Globus pallidus (tissue), 1 donor: ENCODE results near the gene TMEM240.
"Not testable (repeated sequence)": the region's sequence is repeated elsewhere in the genome, so short reads cannot be mapped to it uniquely, and the experiment has no call there.

Experiments
- DNase-seq: peaks from one replicate; pipeline ENCODE4 v3.0.0-alpha.2; 2015; ENCODE audit warnings: low spot score

The TMEM240 gene

GRCh38 chr1:1524750-1525383 is 15.6 kb downstream of the TMEM240 start:
- not testable (repeated sequence) for DNase-seq

GRCh38 chr1:1523651-1524050 is 16.8 kb downstream of the TMEM240 start:
- DNase-seq = not testable (repeated sequence)

GRCh38 chr1:1523226-1523625 is 17.2 kb downstream of the TMEM240 start:
- not testable (repeated sequence) for DNase-seq

- DNase-seq = not testable (repeated sequence)
Measured at GRCh38 chr1:1522536-1522935, 17.9 kb downstream of the TMEM240 start.

- no peak for DNase-seq
Measured at GRCh38 chr1:1521331-1521730, 19.1 kb downstream of the TMEM240 start.

- not testable (repeated sequence) for DNase-seq
Measured at GRCh38 chr1:1519805-1520505, 20.5 kb downstream of the TMEM240 start.

- not testable (repeated sequence) for DNase-seq
Measured at GRCh38 chr1:1518621-1519007, 21.8 kb downstream of the TMEM240 start.

GRCh38 chr1:1517973-1518620 is 22.3 kb downstream of the TMEM240 start:
- DNase-seq = no peak

- DNase-seq = not testable (repeated sequence)
Measured at GRCh38 chr1:1516923-1517322, 23.5 kb downstream of the TMEM240 start.

- DNase-seq = not testable (repeated sequence)
Measured at GRCh38 chr1:1514376-1514775, 26.0 kb downstream of the TMEM240 start.

- DNase-seq = not testable (repeated sequence)
Measured at GRCh38 chr1:1513675-1514074, 26.7 kb downstream of the TMEM240 start.

GRCh38 chr1:1512425-1512824 is 28.0 kb downstream of the TMEM240 start:
- not testable (repeated sequence) for DNase-seq

GRCh38 chr1:1511533-1512285 is 28.7 kb downstream of the TMEM240 start, which contains the start of gene ATAD3A:
ATAD3A (plus strand) TSS chr1:1512162; CDS start chr1:1512269, 107 bp downstream.
- peak; percentile 97 for DNase-seq

- no peak for DNase-seq
Measured at GRCh38 chr1:1510912-1511532, 29.4 kb downstream of the TMEM240 start.

- DNase-seq = not testable (repeated sequence)
Measured at GRCh38 chr1:1509465-1509850, 31.0 kb downstream of the TMEM240 start.

GRCh38 chr1:1508775-1509464 is 31.5 kb downstream of the TMEM240 start:
- DNase-seq = not testable (repeated sequence)

GRCh38 chr1:1507305-1507704 is 33.1 kb downstream of the TMEM240 start:
- no peak for DNase-seq

GRCh38 chr1:1505801-1506200 is 34.6 kb downstream of the TMEM240 start:
- DNase-seq = not testable (repeated sequence)

- DNase-seq = peak; percentile 13
Measured at GRCh38 chr1:1505366-1505798, 35.0 kb downstream of the TMEM240 start.

GRCh38 chr1:1504777-1505365 is 35.6 kb downstream of the TMEM240 start:
- DNase-seq = peak; percentile 56
